ENCODE measurements around the gene EGFLAM. TPM values are rescaled to one million over a fixed set of nuclear protein-coding genes. Genes with fewer than 3 reads are reported as not detected.

Gene EGFLAM
- total RNA-seq (2014; rRNA removed; shearing (Covaris generic)) = 0.02 TPM in 1 of 2 replicates, not detected in the other

DNA sequence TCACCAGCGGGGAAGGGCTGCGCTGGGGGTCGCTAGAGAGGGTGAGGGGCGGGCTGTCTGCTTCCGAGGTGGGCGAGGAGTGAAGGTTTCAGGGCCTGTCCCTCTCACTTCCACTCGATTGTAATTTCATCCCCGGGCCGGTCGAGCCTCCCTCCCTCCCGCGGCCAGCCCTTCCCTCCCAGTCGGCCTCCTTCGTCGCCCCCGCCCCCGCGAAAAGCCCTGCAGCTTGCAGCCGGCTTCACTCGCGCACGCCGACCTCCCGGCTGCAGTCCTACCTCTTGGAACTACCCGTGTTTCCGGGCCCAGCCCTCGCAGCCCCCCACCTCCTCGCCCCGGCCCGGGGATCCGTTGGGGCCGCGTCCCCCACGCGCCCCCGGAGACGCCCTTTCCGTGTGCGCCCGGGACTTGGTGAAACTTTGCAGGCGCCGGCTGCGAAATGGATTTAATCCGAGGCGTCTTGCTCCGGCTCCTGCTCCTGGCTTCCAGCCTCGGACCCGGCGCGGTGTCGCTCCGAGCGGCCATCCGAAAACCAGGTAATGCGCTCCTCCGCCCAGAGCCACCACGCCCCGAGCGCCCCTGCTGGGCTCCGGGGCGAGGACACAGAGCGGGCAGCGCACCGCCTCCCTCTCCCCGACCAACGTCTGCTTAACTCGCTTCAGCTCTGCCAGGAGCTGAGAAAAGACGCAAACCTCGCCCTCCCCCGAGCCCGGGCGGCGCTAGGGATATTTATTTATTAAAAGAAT is at the start of gene EGFLAM:
Gene EGFLAM (plus strand): TSS at position 241 of the 743 bp plus-strand sequence. CDS start 196 bp downstream, at position 437.
- peak; percentile 7 for DNase-seq (ENCODE audit: low read depth)

DNA sequence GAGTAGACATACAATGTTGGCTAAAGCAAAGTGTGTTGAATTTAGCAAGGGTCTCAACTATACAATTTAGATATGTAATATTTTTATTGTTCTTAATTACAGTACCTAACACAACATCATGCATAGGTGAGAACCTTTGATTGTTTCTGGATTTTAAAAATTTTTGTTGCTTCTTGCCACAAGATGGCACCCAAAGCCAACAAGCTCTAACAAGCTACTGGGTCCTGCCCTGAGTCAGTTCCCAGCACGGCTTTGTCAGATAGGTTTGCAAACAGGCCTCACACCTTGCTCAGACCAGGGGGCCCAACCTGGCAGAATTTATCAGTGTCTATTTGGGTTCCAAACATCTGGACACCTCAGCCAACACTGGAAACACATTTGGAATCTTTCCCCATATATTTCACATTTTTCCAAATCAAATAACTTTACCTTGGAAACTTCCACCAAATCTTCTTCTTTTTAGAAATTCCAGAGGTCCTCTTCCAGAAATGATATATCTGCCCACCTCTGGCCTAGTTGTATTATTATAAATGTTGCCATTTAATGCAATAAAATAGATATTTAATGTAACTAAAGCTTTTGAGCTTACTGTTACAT is 49.5 kb upstream of the EGFLAM start:
- DNase-seq (ENCODE audit: low read depth) = peak; percentile 60

DNA sequence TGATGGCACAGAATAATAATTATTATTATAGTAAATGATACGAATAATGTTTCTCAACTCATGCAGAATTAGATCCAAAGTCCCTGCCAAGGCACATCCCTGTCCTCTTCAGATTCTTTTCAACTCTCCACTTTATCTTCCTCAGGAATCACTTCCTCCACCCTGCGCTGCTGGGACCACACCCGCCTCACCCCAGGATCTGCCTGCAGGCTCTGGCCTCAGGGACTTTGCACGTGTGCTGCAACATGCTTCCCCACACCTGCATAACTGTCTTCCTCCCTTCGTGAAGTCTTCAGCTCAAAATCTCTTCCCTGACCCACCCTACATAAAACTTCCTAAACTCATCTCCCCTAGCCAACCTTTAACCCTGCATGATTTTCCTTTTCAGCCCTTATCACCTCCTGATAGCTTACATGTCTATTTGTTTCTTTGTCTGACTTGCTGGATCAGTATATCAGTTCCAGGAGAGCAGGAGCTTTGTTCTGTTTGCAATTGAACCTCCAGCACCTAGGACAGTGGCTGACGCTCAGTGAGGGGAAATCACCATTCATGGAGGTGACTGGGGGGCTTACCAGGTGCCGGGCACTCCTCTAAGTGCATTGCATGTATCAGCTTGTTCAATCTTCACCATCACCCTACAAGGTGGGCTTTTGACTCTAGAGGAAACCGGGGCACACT is 47.5 kb upstream of the EGFLAM start:
- no peak for DNase-seq (ENCODE audit: low read depth)

DNA sequence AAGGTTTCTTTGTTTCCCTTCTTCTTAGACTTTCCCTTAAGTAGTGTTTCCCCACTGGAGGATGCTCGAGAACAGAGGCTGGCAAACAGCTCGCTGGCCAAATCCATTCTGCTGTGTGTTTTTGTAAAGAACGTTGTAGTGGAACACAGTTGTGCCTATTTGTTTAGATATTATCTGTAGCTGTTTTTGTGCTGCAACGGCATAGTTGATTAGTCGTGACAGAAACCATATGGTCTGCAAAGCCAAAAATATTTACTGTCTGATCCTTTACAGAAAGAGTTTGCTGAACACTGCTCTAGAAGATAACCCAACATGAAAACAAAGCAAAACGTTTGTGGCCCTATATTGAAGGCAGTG is 47.0 kb upstream of the EGFLAM start:
- no peak for DNase-seq (ENCODE audit: low read depth)

DNA sequence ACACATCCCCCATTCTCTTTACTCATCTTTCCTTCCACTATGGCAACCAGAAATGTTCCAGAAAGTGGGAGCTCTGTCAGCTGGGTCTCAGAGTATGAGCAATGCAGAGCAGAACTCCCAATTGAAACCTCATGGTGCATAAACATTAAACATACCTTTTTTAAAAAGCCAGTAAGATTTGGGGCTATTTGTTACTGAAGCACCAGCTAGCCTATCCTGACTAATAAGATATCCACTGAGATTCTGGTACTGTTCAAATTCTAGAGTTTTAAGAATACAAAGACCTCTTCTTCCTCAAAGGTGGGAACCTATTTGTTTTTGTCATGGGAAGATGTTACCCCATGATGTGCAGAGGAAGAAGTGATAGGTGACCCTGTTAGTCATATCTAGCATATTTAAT is 46.1 kb upstream of the EGFLAM start:
- DNase-seq (ENCODE audit: low read depth) = no peak

DNA sequence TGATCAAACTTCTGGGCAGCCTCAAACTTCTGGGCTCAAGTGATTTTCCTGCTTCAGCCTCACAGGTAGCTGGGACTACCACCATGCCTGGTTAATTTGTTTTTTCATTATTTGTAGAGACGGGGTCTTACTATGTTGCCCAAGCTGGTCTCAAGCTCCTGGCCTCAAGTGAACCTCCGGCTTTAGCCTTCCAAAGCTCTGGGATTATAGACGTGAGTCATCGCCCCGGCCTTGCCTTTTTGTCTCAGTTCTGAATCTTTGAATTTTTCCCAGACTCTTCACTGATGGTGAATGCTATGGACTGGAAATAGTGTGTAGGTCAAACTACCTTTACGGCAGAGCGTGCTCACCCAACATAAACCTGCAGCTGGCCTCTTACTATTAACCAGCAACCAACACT is 32.3 kb upstream of the EGFLAM start:
- peak; percentile 8 for DNase-seq (ENCODE audit: low read depth)

DNA sequence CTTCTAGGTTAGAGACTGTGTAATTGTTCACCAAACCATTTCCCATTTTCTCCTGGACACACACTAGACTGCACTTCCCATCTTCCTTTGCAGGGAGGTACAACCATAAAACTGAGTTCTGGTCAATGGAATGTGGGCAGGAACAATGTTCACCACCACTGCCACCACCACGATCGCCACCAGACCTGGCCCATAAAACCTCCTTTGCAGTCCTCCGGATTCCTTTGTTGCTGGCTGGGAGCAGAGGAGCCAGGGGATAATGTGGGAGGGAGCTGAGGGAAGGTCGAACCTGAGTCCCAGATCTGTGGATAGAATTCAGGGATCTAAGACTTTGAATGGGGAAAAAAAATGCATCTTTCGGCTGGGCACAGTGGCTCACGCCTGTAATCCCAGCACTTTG is 29.4 kb upstream of the EGFLAM start:
- DNase-seq (ENCODE audit: low read depth) = peak; percentile 11

DNA sequence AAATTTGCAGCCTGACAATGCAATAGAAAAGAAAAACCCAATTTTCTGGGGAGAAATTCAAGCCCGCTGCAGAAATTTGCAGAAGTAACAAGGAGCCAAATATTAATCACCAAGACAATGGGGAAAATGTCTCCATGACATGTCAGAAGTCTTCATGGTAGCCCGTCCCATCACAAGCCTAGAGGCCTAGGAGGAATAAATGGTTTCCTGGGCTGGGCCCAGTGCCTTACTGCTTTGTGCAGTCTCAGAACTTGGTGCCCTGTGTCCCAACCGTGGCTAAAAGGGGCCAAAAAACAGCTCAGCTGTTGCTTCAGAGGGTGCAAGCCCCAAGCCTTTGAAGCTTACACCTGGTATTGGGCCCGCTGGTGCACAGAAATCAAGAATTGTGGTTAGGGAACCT is 23.6 kb upstream of the EGFLAM start:
- no peak for DNase-seq (ENCODE audit: low read depth)

DNA sequence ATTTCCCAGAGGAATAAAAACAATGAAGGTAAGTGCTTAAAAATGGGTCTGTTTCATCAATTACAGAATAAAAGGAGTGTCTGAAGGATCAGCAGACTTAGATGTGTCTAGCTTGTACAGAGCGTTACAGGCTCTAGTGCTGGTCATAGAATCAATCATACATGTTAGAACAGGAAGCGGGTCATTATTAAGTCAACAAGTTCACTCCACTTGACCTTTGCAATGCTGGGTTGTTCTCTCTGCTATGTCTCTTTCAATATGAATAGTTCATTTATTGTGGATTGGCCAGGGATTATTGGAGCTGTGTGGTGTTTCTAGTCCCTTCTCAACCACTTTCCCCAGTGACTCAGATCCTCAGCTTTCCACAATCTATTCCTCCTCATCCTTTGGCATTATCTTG is 20.7 kb upstream of the EGFLAM start:
- no peak for DNase-seq (ENCODE audit: low read depth)

DNA sequence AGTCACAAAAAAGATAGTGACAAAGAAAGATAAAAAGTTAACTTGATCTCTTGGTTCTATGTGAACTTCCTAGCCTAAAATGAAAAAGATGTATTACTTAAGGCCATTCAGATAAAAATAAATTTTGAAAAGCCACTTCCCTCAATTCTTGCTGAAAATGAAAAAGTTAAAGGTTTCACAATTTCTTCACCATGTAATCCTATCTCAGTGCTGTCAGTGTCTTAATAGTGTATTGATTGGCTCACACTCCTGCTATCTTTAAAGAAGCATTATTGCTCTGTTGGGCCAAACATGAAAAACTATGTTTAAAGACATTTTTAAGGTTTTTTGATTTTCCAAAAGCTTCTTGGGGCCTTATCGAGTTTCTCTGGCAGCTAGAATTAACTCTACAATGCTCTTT is 18.1 kb upstream of the EGFLAM start:
- no peak for DNase-seq (ENCODE audit: low read depth)

DNA sequence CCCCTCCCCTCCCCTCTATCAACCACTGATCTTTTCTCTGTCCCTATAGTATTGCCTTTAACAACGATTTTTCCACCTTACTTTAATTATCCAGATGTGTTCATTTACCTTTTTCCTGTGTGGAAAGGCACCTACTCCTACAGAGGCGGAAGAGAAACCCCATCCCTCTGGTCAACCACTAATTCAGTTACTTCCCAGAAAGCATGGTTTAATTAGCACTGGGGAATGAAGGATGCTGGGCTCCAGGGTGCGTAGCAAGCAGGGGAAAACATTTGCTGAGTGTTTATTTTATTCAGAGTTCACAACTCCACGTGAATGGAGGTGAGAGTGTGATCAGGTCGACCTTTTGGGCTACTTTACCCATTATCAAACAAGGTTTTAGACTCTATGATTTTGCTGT is 16.7 kb upstream of the EGFLAM start:
- no peak for DNase-seq (ENCODE audit: low read depth)

DNA sequence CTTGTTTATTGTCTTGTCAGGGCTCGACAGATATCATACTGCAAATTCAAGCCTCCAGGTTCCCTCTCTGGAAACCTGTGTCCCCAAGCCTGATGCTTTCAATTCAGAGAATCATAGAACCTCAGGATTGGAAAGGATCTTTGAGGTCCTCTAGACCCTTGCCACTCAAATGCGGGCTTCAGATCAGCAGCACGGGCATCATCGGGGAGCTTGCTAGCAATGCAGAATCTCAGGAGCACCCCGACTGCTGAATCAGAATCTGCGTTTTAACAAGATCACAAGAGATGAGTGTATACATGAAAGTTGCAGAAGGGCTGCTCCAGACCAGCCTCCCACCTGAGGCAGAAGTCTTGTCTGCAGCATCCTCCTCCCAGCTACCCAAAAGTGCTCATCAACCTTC is 13.1 kb upstream of the EGFLAM start:
- DNase-seq (ENCODE audit: low read depth) = no peak

DNA sequence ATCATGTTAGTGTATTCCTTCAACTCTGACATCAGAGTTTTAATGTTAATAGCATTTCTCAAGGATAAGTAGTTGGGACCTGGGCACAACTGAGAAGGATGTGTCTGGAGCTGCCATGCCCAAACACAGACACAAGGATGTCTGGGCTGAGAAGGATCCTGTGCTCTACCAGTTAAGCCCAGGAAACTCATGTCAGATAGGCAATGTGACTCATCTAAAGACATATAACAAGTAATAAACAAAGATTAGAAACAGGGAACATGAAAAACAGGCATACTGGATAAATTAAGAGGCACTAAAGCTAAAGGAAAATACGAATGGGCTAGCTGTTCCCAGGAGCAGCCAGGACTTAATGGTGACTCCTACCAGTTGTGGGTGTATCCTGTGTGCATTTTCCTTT is 9.1 kb upstream of the EGFLAM start:
- peak; percentile 10 for DNase-seq (ENCODE audit: low read depth)

DNA sequence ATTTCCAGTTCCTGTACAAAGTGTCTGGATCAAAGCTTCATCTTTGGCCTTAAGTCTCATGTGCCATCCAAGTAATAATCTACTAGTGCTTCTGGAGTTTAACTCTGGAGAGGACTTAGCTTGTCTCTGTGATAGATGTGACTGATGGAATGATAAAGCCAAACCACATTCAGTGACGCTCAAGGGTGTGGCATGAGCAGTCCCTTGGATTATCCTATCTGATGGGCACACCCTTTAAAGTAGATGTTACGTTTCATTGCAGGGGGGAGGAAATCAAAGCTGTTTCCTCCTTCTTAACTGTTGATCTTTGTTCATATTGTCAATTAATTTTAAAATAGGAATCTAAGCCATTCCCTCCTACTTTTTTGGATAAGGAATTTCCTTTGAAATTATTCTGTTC is 8.5 kb upstream of the EGFLAM start:
- DNase-seq (ENCODE audit: low read depth) = no peak

DNA sequence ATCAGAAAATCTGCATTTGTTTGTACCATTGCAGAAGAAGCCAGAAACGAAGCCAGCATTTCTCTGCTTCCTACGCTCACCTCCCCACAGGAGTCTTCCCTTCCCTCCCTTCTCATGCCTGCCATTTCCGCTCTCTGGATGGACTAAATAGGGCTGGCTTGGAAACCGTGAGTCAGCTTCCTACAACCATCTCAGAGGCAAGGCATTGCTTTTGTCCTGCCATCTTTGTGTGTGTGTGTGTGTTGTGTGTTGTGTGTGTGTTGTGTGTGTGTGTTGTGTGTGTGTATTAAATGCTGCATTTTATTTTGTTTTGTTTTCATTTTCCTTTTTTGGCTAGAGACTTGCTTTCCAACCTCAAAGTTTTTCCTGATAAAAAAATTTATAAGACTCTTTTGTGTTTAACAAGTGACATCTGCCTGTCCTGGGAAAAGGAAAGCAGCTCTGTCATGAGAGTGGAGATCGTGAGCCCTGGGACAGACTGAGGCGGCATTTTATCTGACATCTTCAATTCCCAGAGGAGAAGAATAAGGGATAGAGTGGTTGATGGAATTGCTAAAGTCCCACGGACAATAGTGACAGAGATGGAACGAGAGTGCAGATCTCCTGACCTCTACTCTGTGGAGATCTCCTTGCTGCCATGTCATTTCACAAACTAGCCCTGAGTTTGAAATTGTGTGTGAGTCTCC is 7.5 kb upstream of the EGFLAM start:
- peak; percentile 61 for DNase-seq (ENCODE audit: low read depth)

DNA sequence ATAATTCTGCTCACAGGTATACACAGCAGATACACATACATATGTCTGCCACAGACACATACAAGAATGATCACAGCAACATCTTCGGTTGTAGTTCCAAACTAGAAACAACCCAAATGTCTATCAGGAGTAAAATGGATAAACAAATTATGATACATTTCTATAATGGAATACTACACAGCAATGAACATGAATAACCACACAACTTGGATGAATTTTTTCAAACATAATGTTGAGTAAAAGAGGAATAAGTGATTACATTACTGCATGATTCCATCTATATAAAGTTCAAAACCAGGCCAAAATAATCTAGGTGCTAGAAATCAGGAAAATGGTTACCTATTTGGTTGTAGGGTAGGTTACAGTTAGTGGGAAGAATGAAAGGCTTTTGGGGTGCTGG is 4.6 kb upstream of the EGFLAM start:
- DNase-seq (ENCODE audit: low read depth) = no peak

DNA sequence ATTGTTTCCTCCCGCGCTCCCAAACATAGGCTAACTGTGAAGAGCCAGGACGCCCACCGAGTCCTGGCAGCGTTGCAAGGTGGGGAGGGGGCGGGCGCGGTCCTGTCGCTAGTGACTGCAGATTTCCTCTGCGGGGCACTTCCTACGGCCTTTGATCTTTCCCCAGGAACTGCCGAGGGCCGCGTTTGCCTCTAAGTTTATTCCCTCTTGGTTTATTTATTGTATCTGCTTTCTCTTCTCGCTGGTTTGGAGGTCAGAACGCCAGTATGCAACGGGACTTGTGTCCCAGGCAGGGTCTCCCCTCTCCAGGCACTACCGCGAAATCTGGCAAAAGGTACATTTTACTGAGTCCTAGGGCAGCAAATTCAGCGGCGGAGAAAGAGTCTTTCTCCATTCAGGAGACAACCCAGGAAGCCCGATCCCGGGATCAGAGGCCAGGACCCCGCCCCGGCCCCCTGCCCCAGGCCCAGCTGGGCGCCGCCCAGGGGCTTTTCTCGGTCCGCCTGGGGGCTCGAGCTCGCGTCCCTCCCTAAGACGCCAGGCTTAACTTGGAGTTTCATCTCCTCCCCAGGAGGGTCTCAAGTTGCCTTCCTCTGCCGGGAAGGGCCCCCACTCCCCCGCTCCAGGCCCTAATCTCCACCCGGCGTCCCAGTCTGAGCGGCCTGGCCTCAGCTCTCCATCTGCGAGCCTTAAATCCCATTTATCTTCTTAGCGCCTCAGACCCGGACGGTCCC is 884 bp upstream of the EGFLAM start:
- no peak for DNase-seq (ENCODE audit: low read depth)

DNA sequence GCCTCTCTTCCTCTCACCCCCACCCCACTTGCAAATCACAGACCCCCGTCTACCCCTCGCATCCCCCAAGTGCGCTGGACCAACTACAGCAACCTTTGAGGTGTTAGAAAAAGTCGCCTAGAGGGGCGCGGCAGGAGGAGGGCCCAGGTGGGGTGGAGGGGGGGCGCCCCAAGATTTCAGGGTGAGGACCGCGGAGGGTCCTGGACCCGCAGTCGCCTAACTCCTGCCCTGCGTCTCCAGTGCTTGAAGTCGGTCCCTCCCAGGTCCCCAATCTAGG is 379 bp upstream of the EGFLAM start:
- DNase-seq (ENCODE audit: low read depth) = no peak

DNA sequence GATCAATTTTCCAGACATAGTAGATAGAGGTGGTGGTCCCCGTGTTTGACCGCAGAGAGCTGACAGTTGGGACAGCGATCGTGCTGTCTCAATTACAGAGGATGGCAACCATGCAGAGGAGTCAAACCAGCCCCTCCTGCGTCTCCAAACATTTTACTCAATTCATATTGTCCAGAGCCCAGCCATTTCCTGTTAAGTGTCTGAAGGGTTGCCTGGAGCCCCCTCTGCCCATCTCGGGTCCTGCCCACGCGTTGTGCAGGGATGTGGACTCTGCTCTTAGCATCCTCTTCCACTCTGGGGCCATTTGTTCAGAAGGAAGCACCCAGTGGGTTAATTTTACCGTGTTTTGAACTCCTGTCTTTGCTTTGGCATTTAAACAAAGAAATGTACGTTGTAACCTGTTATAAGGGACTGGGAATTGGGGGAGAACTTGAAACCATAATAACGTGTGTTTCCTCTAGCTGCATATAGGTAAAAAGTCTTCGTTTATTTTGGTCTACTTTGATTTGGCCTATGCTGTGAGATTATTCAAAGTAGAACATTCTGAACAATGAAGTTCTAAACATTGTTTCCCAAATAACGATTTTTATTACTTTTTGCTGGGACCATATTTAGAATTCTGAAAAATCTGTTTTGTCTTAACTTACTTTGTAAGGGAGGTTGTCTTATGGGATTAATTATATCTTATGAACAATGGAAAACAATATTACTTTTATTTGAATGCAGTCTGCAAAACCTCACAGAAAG is 876 bp downstream of the EGFLAM start:
- no peak for DNase-seq (ENCODE audit: low read depth)

DNA sequence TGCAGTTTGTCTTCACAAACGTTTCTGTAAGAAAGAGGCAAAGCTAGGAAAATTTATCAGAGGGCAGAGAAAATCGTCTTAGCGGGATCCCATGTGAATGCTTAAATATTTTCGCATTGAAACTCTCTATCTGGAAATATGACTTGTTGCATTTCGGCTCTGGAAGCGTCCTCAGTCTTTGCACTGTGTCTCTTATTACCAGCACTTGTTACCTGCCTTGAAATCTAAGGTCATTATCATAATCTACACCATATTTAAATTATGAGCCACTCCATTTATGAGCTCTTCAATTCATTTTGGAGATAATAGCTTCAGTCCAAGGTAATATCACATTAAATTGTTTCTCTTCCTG is 1.4 kb downstream of the EGFLAM start:
- DNase-seq (ENCODE audit: low read depth) = no peak

DNA sequence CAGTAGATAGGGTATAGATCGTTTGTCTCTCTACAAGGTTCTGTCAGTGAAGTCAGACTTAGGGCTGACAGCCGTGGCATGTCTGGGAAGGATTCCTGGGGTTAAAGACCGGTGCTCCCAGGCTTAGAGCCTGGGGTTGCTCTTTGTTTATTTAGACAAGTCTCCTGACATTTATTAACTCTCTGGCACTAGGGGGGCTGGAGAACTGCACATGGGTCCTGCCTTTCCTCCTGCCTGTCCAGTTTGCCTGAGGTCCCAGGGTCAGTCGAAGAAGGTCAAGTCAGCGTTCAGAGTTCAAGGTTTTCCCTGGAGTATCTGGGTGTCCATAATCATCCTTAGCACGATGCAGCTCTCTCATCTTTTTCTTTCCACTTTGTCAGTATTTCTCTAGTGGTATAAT is 5.6 kb downstream of the EGFLAM start:
- DNase-seq (ENCODE audit: low read depth) = no peak
